ENCODE measurements around the gene TLN1.
A peak's percentile ranks its signal among the peaks of the same experiment; 100 is the strongest.

TLN1 gene

DNA sequence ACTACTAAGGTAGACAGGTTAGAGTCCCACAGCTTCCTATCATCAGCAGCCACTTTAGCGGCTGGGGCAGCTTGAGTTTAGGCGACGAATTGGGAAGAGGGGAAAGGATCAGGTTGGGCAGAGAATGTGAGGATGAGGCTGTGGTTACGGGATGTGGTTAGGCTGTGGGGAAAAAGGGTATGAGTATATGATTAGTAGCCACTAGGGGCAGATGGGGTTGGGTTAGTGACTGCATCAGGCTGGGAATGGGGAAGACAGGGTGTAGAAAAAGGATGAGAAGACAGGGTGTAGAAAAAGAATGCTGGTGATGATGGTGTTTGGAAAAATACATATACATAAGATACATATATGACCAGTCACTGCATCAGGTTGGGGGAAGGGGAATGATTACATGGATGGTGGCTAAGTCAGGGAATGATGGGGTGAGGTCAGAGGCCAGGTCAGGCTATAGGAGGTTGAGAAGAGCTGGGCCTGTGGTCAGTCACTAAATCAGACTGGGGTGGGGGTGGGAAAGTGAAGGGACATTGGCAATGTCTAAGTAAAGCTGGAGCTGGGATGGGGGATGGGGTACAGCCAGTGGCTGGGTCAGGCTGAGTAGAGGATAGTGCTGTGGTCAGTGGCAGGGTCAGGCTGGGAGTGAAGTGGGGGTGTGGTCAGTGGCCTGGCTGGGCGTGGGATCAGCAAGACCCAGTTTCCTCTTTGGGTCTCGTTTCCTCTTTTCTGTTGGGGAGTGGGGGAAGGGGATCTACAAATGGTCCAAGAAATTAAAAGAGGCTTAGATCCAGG lies 2.1 kb downstream of the TLN1 start:
- DNase-seq (ENCODE audit: low read depth in 2 of 2): peak; percentile 77

DNA sequence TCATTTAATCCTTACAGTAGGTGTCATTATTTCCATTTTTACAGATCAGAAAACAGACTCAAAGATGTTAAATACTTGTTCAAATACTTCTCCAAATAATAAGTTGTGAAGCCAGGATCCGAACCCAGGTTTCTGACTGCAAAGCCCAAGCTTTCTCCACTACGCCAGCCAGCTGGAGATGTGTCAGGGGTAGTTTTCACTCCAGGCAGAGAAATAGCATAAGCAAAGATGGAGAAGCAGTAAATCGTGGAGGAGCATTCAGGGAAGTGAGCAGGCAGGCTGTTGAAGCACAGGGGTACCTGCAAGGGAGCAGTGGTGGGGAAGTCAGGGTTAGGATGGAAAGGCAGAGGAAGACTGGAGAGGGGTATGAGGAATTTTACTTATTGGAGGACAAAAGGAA lies 2.9 kb downstream of the TLN1 start:
- DNase-seq (ENCODE audit: low read depth in 2 of 2): no peak

DNA sequence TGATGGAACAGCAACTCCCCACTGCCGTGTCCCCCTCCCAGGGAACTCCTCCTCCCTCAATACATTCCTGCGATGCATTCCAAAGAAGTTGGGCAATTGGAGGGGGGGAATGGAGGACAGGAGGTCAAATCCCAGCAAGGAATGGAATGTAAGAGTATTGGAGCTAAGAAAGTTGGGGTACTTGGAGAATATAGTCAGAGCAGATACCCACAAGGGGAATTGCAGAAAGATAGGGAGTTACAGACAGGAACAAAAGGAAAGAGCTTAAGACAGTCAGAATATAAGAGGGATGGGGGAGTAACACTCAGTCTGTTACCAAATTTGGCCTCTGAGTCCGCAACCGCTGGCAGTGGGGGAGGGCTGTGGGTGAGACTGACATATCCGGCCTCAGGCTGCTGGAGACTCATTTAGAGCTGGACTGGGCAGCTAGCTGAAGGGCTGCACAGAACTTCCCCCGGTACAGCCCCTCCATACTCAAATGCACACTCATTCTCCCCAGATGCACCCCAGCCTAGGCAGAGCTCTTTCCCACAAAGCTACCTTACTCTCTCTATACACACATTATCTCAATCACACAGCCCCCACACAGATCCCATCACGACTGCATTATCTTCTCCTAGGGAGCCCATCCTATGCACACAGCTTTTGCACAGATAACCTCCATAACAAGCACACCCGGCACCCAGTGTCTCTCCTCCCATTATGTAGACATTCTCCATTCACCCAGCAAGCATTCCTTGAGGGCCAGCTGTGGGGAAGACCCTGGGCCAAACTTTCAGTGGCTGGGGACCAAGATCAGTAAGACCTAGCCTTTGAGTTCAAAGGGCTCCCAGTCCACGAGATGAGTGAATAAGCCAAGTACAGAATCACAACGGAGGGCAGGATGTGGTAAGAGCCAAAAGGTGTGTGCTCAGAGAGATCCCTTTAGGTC lies 3.7 kb downstream of the TLN1 start:
- peak; percentile 88 to 90 for DNase-seq (ENCODE audit: low read depth in 2 of 2)

DNA sequence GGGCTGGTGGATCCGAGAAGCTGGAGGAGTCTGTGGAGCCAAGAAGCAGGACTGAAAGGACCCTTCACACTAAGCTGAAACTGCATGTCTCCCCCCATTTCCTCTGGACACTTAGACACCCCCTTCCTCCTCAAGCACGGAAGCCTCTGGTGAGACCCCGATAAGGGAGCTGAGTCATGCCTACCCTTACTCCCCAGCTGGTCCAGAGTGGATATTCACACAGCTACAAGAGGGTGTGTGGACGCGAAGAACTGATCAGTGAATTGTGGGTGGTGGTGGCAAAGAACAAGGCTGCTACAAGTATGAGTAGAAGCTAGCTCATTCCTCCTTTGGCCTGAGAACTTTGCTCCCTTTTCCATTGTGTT lies 4.3 kb downstream of the TLN1 start:
- no peak for DNase-seq (ENCODE audit: low read depth in 2 of 2)

DNA sequence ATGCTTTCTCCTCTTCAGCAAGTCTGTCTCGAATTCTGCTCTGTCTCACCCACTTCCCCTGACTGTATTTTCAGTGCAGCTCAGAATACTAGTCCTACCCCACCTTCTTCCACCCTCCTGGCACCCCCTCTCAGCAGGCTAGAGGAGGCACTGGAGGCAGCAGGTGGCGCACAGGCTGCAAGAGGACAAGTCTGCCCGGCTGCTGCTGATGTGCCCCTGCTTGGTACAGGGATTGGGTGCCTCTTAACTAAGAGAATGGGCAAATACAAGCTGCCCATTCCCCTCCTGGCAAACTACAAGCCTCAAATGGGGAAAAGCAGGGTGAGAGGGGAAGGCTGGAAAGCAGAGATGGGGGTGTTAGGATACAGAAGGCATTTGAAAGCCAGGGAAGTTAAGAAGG lies 5.1 kb downstream of the TLN1 start:
- DNase-seq (ENCODE audit: low read depth in 2 of 2): no peak

DNA sequence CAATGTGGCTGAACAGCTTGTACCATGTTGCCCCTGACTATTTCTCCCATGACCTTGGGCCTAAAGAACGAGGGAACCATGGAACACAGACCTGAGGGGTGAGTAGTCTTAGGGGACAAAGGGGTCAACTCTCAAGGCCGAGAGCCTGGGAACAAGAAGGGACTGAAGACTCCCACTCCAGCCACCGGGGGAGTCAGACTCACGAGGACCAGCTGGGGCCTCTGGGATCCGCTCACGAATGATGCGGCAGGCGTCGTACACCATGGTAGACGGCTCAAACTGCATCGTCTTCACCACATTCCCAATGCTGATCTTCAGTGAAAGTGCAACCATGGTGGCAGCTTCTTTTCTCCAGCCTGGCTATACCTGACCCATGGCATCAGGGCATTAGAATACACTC lies 6.6 kb downstream of the TLN1 start:
- no peak for DNase-seq (ENCODE audit: low read depth in 2 of 2)

DNA sequence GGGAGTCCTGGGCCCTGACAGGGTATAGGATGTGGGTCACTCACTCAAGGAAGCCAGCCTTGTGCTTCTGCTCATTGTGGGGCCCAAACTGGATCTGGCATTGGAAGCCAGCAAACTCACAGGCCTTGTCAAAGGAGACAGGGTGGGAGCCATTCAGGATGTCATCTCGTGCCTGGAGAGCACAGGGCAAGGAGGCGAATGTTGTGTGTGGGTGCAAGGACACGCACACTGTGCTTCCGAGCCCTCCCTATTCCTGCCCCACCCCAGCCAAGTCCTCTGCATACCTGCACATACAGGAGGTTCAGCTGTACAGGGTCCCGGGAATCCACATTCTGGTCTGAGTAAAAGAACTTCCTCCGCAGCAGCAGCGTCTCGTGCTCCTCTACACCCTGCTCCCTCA lies 8.1 kb downstream of the TLN1 start:
- DNase-seq (ENCODE audit: low read depth in 2 of 2): no peak

DNA sequence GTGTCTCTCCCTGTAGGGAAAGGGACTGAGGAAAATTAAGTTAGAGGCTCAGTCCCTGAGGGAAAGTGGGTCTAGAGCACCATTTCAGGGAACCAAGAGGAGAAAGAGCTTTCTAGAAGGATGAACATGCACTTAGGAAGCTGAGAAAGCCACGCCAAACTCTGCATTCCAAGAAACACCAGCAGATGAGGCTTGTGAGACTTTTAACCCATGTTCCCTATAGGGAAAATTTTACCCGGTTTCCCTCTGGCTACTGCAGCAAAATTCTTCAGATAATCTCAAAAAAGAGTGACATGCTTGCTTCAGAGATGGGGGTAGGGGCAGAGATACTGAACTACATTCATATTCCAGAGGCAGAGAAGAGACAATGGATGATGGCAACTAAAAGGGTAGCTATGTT lies 8.6 kb downstream of the TLN1 start:
- DNase-seq (ENCODE audit: low read depth in 2 of 2): no peak

DNA sequence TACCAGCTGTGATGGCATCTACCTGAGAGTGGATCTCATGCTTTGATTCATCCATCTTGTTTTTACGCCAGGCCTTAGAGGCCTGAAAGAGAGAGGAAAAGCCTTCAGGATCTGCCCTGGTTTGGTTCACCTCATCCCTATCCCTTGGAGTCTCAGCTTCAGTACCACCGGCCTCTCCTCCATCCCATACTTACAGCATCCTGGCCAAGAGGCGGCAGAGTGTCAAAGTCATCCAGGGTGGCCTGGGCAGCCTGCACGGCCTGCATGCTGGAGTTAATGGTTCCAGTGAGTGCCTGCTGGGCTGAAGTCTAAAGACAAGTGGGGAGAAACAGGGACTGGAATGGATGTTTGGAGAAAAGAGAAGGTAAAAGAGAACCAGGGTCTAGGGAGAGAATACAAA lies 12.4 kb downstream of the TLN1 start:
- DNase-seq (ENCODE audit: low read depth in 2 of 2): no peak

DNA sequence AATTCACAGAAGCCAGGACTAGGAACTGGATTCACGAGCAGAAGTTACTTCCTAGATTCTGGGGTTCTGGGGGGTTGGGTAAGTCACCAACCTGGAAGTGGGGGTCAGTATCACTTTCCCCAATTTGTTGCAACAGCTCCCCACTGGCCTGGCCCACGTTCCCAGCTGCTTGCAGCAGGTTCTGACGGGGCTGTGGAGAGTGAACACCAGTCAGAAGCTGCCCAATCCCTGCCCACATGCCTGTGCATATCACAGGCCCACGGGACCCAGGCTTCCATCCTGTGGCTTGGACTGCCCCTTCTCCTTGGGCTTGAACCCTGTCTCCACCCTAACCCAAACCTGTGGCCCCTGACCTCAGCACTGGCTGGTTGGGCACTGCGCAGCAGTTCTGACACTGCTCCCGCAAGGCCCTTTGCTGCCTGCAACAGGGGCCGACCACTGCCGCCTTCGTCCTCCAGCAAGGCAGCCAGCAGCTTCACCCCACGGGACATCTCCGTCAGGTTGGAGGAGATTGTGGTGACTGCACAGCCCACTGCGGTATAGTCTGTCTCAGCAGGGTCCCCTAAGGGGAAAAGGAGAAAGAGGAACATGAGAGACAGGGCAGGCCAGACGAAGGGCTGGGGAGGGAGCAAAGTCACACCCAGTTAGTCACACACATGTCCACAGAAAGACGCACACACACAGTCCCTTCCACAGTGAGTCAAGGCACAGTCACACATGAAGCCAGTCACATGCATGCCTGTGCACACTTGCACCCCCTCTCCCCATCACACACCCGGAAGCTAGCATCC lies 13.1 kb downstream of the TLN1 start:
- DNase-seq (ENCODE audit: low read depth in 2 of 2): no peak

DNA sequence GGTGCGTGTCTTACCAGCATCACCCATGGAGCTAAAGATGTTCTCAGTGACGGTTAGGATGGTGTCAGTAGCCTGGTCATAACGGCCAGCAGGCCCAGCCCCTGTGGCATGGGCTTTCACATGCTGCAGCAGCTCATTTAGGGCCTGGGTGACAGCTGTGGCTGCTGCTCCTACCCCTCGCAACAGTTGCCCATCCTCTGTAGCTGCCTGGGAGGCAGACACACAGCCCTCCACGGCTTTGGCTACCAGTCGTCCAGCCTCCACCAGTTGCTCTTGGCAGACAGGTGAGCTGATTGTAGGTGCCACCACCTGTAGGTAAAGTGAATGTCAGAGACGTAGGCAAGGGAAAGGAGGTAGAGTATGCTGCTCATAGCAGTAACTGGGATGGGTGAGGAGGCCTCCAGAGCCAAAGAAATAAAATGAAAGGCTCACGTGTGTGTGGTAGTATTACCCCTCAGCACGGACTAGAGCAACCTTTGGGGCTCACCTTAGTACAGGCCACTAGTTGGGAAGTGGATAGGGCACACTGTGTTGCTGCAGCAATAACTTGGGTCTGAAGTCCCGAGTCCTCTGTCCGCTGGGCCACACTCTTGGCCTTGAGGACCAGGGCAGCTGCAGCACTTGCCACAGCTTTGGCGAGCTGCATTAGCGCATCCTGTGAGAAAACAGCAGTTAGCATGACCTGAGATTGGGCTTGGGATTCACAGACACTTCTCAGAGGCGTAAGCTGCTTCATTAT lies 14.7 kb downstream of the TLN1 start:
- DNase-seq (ENCODE audit: low read depth in 2 of 2): no peak

DNA sequence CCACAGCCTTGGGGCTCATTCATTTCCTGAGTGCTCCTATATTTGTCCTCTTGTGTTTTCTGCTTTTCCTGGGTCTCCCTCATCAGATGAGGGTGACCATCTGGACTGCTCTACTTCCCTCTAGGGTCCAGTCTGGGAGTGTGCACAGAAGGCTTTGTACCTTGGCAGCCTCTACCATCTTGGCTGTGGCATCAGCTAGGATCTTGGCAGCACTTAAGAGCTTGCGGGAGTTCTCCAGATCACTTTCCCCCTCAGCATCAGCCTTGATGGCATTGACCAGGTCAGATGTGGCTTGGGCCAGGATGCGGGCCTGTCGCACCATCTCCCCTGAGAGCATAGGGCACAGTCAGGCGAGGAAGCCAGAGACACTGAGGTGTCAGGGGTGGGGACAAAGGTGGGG lies 15.8 kb downstream of the TLN1 start:
- DNase-seq (ENCODE audit: low read depth in 2 of 2): no peak

DNA sequence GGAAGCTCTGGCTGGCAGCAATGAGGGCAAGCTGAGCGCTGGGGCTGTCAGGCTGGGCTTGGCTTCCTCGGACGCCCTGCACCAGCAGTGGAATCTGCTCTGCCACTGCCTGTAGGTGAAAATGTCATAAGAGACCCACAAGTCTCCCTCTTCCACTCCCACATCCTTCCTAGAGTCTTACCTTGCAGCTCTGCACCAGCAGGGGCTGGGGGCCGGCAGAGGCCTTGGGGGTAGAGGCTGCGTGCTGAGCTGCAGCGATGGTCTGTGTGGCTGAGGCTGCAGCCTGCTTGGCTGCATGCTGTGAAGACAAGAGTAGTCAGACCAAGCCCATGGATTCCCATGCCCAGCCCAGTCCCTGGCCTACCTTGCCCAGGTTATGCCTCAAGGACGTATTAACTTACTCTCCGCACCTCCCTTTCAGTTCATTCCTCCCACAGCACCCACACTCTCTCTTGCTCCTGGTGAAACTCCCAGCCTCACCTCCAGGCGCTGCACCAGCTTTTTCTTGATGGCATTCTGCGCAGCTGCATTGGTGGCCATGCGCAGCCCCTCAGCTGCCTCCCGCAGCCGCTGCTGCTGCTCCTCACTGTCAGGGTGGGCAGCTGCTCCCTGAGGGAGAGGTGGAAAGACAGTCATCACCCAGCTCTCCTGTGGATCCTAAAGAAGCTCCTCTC lies 17.3 kb downstream of the TLN1 start:
- no peak for DNase-seq (ENCODE audit: low read depth in 2 of 2)

DNA sequence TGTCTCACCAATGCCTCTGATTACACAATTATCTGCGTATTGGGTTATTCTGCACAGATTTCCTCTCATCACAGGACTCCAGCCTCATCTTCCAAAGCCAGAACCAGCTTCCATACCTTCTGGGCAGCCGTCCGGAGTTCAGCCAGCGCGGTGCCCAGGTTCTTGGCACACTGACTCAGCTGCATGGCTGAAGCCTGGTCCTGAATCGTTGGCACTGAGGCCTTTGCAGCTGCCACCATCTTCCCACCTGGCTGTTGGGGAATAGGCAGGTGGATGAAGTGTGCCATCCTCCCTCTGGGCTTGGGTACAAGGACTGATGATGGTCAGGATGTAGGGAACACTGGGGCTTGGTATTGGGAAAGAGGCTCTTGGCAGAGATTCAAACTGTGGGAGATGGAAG lies 17.9 kb downstream of the TLN1 start:
- DNase-seq (ENCODE audit: low read depth in 2 of 2): no peak

DNA sequence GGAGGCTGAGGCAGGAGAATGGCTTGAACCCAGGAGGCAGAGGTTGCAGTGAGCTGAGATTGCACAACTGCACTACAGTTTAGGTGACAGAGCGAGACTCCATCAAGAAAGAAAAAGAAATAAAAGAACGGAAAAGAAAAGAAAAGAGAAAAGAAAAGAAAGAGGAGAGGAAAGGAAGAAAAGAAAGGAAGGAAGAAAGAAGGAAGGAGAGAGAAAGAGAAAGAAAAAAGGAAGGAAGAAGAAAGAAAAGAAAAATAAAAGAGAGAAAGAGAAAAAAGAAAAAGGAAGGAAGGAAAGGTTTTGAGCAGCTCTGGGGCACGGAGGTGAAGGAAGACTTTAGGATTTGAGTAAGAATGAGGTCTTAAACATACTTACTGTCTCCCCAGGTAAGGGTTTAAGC lies 18.4 kb downstream of the TLN1 start:
- no peak for DNase-seq (ENCODE audit: low read depth in 2 of 2)

DNA sequence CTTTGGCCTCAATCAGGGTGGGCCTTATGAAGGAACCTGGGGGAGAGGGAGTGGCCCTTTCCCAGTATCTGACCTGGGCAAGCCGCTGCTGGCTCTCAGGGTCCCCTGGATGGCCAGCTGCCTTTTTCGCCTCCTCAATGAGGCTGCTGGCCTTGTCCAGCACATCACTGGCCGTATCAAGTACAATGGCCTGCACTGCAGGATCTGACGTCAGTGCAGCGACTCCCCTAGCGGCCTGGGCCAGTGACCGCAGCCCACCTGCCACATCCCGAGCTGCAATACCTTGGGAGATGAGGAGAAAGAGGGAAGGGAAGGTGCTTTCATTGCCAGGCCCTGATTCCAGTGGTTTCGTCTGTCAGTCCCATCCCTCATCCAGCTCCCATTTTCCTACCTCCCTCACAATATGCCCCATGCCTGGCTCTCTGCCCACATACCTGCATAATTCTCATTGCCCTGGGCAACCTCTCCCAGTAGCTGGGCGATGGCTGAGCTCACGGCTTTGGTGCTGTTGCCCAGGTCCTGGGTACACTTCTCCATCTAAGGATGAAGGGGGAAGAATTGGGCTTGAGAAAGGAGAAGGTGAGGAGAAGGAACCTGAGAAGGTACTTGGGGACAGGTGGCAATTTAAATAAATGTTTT lies 19.1 kb downstream of the TLN1 start:
- DNase-seq (ENCODE audit: low read depth in 2 of 2): no peak

DNA sequence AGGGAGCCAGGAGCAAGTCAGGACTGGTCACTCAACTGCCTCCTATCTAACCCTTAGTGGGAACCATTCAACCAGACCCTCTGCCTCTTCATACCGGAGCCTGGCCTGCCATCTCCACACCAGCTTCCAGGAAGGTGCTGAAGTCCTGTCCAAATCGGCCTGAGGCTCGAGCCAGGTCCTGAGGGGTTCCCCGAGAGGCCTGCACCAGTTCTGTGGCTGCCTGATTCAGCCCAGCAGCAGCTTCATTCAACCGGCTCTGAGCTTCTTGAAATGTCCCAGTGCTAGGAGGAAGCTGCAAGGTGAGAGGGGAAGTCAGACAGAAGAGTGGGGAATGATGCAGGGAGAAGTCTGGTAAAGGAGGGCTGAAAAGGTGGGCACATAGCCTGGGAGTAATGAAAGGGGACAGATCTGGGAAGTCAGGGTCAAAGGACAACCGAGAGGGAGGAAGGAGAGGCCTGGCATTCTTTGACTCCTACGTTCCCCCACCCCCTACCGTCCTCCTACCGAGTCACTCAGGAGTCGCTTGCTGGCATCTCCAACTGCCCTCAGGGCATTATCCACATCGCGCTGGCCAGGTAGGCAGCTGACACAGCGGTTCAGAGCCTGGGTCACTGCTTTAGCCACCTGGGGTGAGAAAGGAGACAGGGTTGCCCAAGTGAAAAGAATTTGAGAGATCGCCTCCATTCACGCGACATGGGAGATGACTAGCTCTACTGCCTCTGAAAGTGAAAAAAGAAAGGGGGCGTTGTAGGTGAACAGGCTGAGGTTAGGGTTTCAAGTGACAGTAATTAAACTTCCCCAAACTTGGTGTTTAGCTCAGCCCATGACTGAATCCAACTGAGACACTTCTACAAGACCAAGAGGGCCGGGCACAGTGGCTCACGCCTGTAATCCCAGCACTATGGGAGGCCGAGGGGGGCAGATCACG lies 20.2 kb downstream of the TLN1 start:
- no peak for DNase-seq (ENCODE audit: low read depth in 2 of 2)

DNA sequence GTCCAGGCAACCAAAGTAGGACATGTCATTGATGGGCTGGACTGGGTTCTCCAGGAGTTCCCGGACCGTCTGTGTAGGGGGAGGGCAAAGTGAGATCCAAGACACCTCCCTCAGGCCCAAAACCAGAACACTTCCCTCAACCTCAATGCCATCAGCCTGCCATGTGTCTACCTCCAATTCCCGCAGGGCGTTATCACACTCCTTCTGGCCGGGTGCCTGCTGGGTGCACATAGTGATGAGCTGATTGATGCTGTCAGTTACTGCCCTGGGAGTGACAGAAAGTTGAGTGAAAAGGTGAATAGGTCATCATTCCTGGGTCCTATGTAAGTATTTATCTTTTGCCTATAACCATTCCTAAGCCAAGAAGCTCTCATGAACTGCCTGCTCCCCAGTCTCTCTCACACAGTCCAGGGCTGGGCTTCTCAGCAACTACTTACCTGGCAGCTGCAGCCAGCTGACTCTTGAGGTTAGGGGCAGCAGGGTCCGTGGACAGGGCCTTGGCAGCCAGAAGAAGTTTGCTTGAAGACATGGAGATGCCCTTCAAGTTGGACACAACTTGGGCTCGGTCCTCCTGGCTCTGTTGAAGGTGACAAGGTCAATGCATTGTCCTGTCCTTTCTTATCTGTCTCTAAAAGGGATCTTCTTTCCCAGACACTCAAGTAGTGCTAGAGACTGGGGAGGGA lies 21.0 kb downstream of the TLN1 start:
- DNase-seq (ENCODE audit: low read depth in 2 of 2): no peak

DNA sequence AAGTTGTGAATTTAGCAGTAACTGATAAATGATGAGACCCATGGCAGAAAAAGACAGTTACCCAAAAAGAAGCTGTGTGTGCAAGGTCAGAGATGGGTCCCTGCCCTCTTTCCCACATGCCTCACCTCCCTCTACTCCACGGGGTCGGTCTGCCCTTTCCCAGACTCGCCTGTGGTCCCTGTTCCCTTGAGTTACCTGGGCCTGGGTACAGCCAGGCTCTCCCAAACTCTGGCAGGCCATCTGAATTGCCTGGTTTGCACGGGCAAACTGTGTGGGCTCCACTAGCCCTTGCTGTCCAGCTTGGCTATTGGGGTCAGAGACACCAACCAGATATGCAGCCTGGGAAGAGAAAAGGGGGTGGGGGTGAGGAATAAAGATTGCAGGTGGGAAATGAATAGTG lies 23.8 kb downstream of the TLN1 start:
- DNase-seq (ENCODE audit: low read depth in 2 of 2): no peak
